Measurements from ENCODE around the gene CACNA1G.

GRCh38 chr17:50563092-50563511 is 2.6 kb downstream of the CACNA1G start:
- TF ChIP-seq CTCF (IDR thresholded peaks at IDR 0.05) (no peak), ZFX (IDR thresholded peaks at IDR 0.05; ENCODE audit: borderline replicate concordance) (no peak)

Measured in 22Rv1 (cell line).